HUES48 (cell line): ENCODE results near the gene TECTA.

Experiments used
- H3K27ac ChIP-seq: one replicate; pipeline ENCODE4 v1.7.0; 2013; ENCODE audit warnings: low read depth, low read length, inconsistent platforms
- H3K27me3 ChIP-seq: 2 replicates; pipeline ENCODE4 v1.6.1; 2013; ENCODE audit warnings: mild to moderate bottlenecking, low read length; ENCODE audit not compliant: control insufficient read depth, insufficient read depth
- H3K36me3 ChIP-seq: 2 replicates; pipeline ENCODE4 v1.6.1; 2013; ENCODE audit warnings: low read length; ENCODE audit not compliant: control insufficient read depth, insufficient read depth
- H3K4me1 ChIP-seq: 2 replicates; pipeline ENCODE4 v1.6.1; 2013; ENCODE audit warnings: mild to moderate bottlenecking, low read length; ENCODE audit not compliant: control insufficient read depth, insufficient read depth
- H3K4me3 ChIP-seq: 2 replicates; pipeline ENCODE4 v1.5.1; 2013; ENCODE audit warnings: mild to moderate bottlenecking, low read depth, low read length
- H3K9ac ChIP-seq: 2 replicates; pipeline ENCODE4 v1.6.1; 2013; ENCODE audit warnings: mild to moderate bottlenecking, low read depth, low read length, moderate library complexity
- H3K9me3 ChIP-seq: 2 replicates; pipeline ENCODE4 v1.6.1; 2013; ENCODE audit warnings: low read length; ENCODE audit not compliant: control insufficient read depth, insufficient read depth

The TECTA gene

GRCh38 chr11:121129362-121130340 is 28.6 kb downstream of the TECTA start:
- Histone ChIP-seq H3K9ac (no peak overlapping the region), H3K4me1 (no peaks in the 10 kb centered on the region), H3K27ac (no peak overlapping the region), H3K4me3 (no peak overlapping the region), H3K27me3 (no peaks in the 10 kb centered on the region), H3K9me3 (no peaks in the 10 kb centered on the region), H3K36me3 (no peaks in the 10 kb centered on the region)

DNA sequence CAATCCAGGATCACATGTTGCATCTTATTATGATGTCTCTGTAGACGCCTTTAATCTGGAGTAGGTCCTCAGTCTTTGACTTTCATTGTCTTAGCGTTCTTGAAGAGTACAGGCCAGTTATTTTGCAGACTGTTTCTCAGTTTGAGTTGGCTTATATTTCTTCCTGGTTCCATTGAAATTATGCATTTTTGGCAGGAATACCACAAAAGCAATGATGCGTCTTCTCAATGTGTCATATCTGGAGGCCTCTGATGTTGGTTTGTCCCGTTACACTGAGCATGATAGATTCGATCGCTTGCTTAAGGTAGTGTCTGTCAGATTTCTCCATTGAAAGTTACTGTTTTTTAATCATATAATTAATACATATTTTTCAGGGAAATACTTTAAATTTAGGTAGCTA is 30.6 kb downstream of the TECTA start:
- Histone ChIP-seq H3K36me3 (no peaks in the 10 kb centered on the region), H3K27me3 (no peaks in the 10 kb centered on the region), H3K9me3 (no peaks in the 10 kb centered on the region), H3K27ac (no peak overlapping the region), H3K9ac (no peak overlapping the region), H3K4me1 (no peaks in the 10 kb centered on the region), H3K4me3 (no peak overlapping the region)

- Histone ChIP-seq H3K9me3 (no peaks in the 10 kb centered on the region), H3K27ac (no peak overlapping the region), H3K4me3 (no peak overlapping the region), H3K27me3 (no peaks in the 10 kb centered on the region), H3K36me3 (no peaks in the 10 kb centered on the region), H3K4me1 (no peaks in the 10 kb centered on the region), H3K9ac (no peak overlapping the region)
Measured at GRCh38 chr11:121132211-121132976, 31.4 kb downstream of the TECTA start.

DNA sequence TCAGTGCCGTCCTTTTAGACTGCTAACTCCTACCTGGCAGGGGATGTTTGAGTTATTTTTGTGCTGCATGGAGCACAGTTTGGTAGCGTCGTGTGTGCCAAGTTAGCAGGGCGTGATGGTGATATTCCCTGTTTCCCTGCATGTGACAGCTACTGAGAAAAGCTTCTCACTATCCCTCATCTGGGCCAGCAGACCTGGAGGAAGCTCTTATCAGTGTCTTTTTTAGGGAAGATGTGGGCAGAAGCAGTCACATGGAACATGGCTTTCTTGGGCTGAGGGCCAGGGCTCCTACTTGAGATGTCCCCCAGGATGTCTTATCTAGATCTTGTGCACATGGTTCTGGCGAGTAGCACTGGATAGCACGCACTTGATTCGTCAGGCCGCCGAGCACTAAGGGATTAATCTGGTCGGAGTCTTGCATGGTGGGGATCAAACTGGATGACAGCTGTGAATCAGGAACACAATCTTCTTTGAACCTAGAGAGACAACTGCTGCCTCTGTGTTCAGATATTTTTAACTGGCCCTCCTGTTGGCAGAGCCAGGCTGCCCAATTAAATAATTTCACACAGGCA is 33.8 kb downstream of the TECTA start:
- H3K36me3 ChIP-seq, result no peaks in the 10 kb centered on the region
- no peak overlapping the region for H3K9ac ChIP-seq
- H3K4me1 ChIP-seq, result no peaks in the 10 kb centered on the region
- no peaks in the 10 kb centered on the region for H3K27me3 ChIP-seq
- H3K27ac ChIP-seq, result no peak overlapping the region
- H3K9me3 ChIP-seq, result no peaks in the 10 kb centered on the region
- H3K4me3 ChIP-seq, result no peak overlapping the region

GRCh38 chr11:121137005-121137404 is 36.0 kb downstream of the TECTA start:
- Histone ChIP-seq H3K4me1 (no peaks in the 10 kb centered on the region), H3K4me3 (no peak overlapping the region), H3K9ac (no peak overlapping the region), H3K9me3 (no peaks in the 10 kb centered on the region), H3K27ac (no peak overlapping the region), H3K27me3 (no peaks in the 10 kb centered on the region), H3K36me3 (no peaks in the 10 kb centered on the region)

GRCh38 chr11:121138259-121138658 is 37.2 kb downstream of the TECTA start:
- Histone ChIP-seq H3K4me1 (no peaks in the 10 kb centered on the region), H3K9me3 (no peaks in the 10 kb centered on the region), H3K27me3 (no peaks in the 10 kb centered on the region), H3K27ac (no peak overlapping the region), H3K4me3 (no peak overlapping the region), H3K36me3 (no peaks in the 10 kb centered on the region), H3K9ac (no peak overlapping the region)

- H3K36me3 ChIP-seq, result no peaks in the 10 kb centered on the region
- no peaks in the 10 kb centered on the region for H3K9me3 ChIP-seq
- H3K27ac ChIP-seq, result no peak overlapping the region
- H3K9ac ChIP-seq, result no peak overlapping the region
- H3K27me3 ChIP-seq, result no peaks in the 10 kb centered on the region
- H3K4me1 ChIP-seq, result no peaks in the 10 kb centered on the region
- no peak overlapping the region for H3K4me3 ChIP-seq
Measured at GRCh38 chr11:121140369-121140768, 39.3 kb downstream of the TECTA start.

DNA sequence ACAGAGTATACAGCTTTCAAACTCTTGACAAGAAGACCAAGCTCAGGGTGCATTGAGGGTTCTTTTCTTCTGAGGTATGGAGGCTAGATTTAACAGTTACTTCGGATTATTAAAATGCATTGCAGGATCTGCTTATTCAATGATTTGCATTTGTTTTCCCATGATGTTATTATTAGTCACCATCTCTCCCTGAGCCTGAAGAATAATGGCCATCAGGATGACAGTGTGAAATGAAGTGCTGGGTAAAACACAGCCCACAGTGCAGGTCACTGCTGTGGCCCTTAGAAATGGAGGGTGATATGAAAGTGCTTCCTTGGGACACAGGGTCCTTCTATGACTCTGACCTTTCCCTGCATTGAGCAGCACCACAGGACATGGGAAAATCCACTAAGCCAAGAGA is 40.0 kb downstream of the TECTA start:
- no peaks in the 10 kb centered on the region for H3K36me3 ChIP-seq
- no peak overlapping the region for H3K27ac ChIP-seq
- H3K4me1 ChIP-seq, result no peaks in the 10 kb centered on the region
- H3K9ac ChIP-seq, result no peak overlapping the region
- no peaks in the 10 kb centered on the region for H3K27me3 ChIP-seq
- H3K9me3 ChIP-seq, result no peaks in the 10 kb centered on the region
- H3K4me3 ChIP-seq, result no peak overlapping the region

DNA sequence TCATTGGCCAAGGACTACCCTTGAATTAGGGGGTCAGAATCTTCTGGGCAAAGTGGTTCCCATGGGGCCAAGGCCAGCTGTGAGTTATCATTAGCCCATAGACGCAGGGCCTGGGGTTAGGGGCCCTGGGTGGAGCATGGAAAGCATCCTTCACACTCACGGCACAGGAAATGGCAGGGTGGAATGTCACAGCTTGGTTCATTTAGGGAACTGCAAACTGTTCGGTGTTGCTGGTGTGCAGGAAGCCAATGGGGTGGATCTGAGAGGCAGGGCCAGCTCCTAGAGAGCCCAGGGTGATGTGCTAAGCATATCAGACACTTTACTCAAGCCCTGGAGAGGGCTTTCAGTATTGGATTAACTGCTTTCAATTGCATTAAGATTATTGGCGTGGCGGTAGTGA is 42.9 kb downstream of the TECTA start:
- H3K36me3 ChIP-seq, result no peaks in the 10 kb centered on the region
- H3K9me3 ChIP-seq, result no peaks in the 10 kb centered on the region
- no peaks in the 10 kb centered on the region for H3K27me3 ChIP-seq
- no peak overlapping the region for H3K9ac ChIP-seq
- H3K4me1 ChIP-seq, result no peaks in the 10 kb centered on the region
- H3K27ac ChIP-seq, result no peak overlapping the region
- H3K4me3 ChIP-seq, result no peak overlapping the region

- Histone ChIP-seq H3K27ac (no peak overlapping the region), H3K27me3 (no peaks in the 10 kb centered on the region), H3K36me3 (no peaks in the 10 kb centered on the region), H3K4me1 (no peaks in the 10 kb centered on the region), H3K4me3 (no peak overlapping the region), H3K9me3 (no peaks in the 10 kb centered on the region), H3K9ac (no peak overlapping the region)
Measured at GRCh38 chr11:121144723-121145122, 43.7 kb downstream of the TECTA start.

GRCh38 chr11:121145826-121146225 is 44.8 kb downstream of the TECTA start:
- no peak overlapping the region for H3K9ac ChIP-seq
- H3K4me1 ChIP-seq, result no peaks in the 10 kb centered on the region
- H3K27ac ChIP-seq, result no peak overlapping the region
- H3K9me3 ChIP-seq, result no peaks in the 10 kb centered on the region
- H3K36me3 ChIP-seq, result no peaks in the 10 kb centered on the region
- no peak overlapping the region for H3K4me3 ChIP-seq
- H3K27me3 ChIP-seq, result no peaks in the 10 kb centered on the region
